ENCODE measurements around the gene ARMC8. TPM values are rescaled to one million over a fixed set of nuclear protein-coding genes. Genes with fewer than 3 reads are reported as not detected.
"Not testable (repeated sequence)": the region's sequence is repeated elsewhere in the genome, so short reads cannot be mapped to it uniquely, and the experiment has no call there.

Gene ARMC8, protein sequence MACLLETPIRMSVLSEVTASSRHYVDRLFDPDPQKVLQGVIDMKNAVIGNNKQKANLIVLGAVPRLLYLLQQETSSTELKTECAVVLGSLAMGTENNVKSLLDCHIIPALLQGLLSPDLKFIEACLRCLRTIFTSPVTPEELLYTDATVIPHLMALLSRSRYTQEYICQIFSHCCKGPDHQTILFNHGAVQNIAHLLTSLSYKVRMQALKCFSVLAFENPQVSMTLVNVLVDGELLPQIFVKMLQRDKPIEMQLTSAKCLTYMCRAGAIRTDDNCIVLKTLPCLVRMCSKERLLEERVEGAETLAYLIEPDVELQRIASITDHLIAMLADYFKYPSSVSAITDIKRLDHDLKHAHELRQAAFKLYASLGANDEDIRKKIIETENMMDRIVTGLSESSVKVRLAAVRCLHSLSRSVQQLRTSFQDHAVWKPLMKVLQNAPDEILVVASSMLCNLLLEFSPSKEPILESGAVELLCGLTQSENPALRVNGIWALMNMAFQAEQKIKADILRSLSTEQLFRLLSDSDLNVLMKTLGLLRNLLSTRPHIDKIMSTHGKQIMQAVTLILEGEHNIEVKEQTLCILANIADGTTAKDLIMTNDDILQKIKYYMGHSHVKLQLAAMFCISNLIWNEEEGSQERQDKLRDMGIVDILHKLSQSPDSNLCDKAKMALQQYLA
- total RNA-seq (2021; fragmentation: NEBNext Ultra II Directional; extraction: Animal tissue kit (Norgen Biotek cat#: 25700)), result 10 to 100 TPM; 29.0 to 37.9 (median 35.0) TPM
- long read RNA-seq, full-length matches to known transcripts, result 34 of 56 reads
- long read RNA-seq, partial matches to known transcripts, result 6 of 56 reads
- long read RNA-seq, other reads (novel, unspliced or antisense), result 16 of 56 reads

DNA sequence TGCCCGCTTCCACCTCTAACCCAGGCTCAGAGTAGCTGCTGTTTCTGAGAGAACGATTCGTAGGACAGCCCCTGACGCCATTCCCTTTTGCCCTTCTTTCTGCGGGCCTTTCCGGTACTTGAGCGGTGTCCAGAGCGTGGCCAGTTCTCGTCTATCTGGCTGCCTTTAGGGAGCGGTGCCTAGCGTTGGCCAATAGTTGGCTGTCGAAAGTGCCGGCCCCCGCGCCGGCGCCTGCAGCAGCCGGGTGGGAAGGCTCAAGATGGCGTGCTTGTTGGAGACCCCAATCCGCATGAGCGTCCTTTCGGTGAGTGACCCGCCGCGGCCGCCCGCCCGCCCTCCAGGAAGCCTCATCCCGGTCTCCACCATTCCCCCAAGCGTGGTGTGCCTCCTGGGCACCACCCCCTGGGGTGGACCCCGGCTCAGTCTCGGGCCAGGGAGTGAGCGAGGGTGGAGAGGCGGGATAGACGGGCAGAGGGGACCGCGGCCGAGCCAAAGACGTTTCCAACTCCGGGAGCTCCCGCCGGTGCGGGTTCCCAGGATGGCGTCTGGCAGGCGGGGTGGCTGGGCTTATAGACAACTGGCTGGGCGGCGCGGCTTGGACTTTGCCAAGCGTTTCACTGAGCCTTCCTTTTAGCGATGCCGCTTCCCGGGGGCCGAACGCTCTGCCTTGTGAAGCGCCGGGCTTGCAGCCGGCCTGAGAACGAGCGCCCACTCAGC lies at the start of gene ARMC8:
TSS of gene ARMC8 (plus strand) at position 6 of the 717 bp plus-strand sequence. CDS start at position 260, 254 bp downstream.
- peak within 1 kb of the TSS; percentile 98 for H3K27ac Mint-ChIP-seq
- H3K27me3 Mint-ChIP-seq (ENCODE audit: insufficient read depth), result peaks cover 12% of the 10 kb centered on the region
- peaks cover 46% of the 10 kb centered on the region for H3K4me1 Mint-ChIP-seq (ENCODE audit: low read depth)
- no peaks in the 10 kb centered on the region for H3K9me3 Mint-ChIP-seq
- H3K4me3 Mint-ChIP-seq, result peak within 1 kb of the TSS; percentile 97
- peaks cover 11% of the 10 kb centered on the region; the same call in 1 of the 2 replicates for H3K36me3 Mint-ChIP-seq (ENCODE audit: low read depth)
- TF ChIP-seq, protein P1, sequence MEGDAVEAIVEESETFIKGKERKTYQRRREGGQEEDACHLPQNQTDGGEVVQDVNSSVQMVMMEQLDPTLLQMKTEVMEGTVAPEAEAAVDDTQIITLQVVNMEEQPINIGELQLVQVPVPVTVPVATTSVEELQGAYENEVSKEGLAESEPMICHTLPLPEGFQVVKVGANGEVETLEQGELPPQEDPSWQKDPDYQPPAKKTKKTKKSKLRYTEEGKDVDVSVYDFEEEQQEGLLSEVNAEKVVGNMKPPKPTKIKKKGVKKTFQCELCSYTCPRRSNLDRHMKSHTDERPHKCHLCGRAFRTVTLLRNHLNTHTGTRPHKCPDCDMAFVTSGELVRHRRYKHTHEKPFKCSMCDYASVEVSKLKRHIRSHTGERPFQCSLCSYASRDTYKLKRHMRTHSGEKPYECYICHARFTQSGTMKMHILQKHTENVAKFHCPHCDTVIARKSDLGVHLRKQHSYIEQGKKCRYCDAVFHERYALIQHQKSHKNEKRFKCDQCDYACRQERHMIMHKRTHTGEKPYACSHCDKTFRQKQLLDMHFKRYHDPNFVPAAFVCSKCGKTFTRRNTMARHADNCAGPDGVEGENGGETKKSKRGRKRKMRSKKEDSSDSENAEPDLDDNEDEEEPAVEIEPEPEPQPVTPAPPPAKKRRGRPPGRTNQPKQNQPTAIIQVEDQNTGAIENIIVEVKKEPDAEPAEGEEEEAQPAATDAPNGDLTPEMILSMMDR (IDR thresholded peaks at IDR 0.05), result no peak
- DNase-seq, result peak; percentile 39

DNA sequence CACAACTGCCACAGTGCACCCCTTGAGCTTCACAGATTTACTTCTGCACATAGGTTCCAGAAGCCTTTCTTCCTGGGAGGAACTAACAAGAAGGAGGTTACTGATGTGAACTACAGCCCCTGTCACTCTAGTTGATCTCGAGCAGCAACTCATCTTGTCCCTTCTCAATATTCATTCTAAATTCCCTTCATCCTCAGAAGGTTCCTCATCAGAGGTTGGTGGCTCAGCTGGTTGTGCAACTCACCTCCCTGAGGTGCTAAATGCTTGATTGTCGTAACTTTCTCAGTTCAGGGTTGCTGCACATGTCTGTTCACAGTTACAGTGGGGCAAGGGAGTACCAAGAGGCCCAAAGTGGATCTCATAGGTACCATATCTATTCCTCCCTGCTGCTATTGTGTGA lies 49.2 kb upstream of the ARMC8 start:
- TF ChIP-seq, protein P1 (IDR thresholded peaks at IDR 0.05), result no peak
- peaks cover 14% of the 10 kb centered on the region for H3K4me1 Mint-ChIP-seq (ENCODE audit: low read depth)
- no peaks in the 10 kb centered on the region for H3K36me3 Mint-ChIP-seq (ENCODE audit: low read depth)

DNA sequence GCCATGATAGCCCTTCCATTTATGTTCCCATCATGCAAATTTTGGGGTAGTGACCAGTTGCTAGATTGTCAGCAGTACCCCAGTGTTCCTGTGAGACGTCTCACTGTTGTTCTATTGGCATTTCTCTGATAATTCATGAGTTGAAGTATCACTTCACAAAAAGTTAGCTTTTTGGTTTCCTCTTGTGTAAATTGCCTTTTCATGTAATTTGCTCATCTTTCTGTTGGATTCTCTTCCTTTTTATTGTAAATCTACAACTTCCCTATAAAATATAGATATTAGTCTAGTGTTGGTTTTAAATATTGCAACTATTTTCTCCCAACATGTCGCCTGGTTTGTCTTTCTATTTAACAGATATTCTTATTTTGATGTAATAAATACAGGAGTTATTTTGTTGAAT lies 47.4 kb upstream of the ARMC8 start:
- H3K9me3 Mint-ChIP-seq, result no peaks in the 10 kb centered on the region
- peaks cover 14% of the 10 kb centered on the region for H3K4me1 Mint-ChIP-seq (ENCODE audit: low read depth)
- H3K27me3 Mint-ChIP-seq (ENCODE audit: insufficient read depth), result peaks cover 10% of the 10 kb centered on the region
- no peak overlapping the region for H3K27ac Mint-ChIP-seq
- H3K36me3 Mint-ChIP-seq (ENCODE audit: low read depth), result no peaks in the 10 kb centered on the region
- TF ChIP-seq, protein P1 (IDR thresholded peaks at IDR 0.05), result no peak
- DNase-seq, result no peak
- no peak overlapping the region for H3K4me3 Mint-ChIP-seq

More for the DNA sequence above, 49.2 kb upstream of the ARMC8 start:
- no peak overlapping the region for H3K27ac Mint-ChIP-seq
- H3K4me3 Mint-ChIP-seq, result no peak overlapping the region
- no peak for DNase-seq
- H3K9me3 Mint-ChIP-seq, result no peaks in the 10 kb centered on the region
- peaks cover 16% of the 10 kb centered on the region for H3K27me3 Mint-ChIP-seq (ENCODE audit: insufficient read depth)

DNA sequence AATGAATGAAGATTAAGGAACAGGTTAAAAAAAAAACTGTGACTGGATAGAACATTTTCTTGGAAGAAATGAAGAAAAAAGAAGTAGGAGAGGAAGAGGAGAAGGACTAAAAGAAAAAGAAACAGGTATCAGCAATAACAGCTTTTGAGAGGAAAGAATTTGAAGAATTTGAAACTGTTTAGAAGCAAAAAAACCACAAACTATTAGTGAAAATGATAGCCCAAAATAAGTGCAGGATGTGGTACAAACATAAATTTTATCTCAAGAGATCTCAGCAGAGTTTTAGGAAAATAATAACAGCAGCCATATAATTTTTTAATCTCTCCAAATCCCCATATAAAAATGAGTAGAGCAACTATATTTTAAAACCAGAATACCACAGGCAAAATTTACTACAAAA lies 46.2 kb upstream of the ARMC8 start:
- peaks cover 14% of the 10 kb centered on the region for H3K4me1 Mint-ChIP-seq (ENCODE audit: low read depth)
- no peaks in the 10 kb centered on the region for H3K9me3 Mint-ChIP-seq
- H3K4me3 Mint-ChIP-seq, result peak overlapping the region; percentile 0; the same call in 1 of the 2 replicates
- H3K36me3 Mint-ChIP-seq (ENCODE audit: low read depth), result no peaks in the 10 kb centered on the region
- peaks cover 12% of the 10 kb centered on the region for H3K27me3 Mint-ChIP-seq (ENCODE audit: insufficient read depth)
- DNase-seq, result no peak
- TF ChIP-seq, protein P1 (IDR thresholded peaks at IDR 0.05), result no peak
- H3K27ac Mint-ChIP-seq, result no peak overlapping the region

DNA sequence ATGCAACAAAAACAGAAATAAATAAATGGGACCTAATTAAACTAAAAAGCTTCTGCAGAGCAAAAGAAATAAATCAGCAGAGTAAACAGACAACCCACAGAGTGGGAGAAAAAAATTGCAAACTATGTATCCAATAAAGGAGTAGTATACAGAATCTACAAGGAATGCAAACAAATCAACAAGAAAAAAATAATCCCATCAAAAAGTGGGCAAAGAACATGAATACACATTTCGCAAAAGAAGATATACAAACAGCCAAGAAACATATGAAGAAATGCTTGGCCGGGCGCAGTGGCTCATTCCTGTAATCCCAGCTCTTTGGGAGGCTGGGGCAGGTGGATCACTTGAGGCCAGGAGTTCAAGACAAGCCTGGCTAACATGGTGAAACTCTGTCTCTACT lies 44.9 kb upstream of the ARMC8 start:
- not testable (repeated sequence) for H3K9me3 Mint-ChIP-seq, H3K27ac Mint-ChIP-seq, H3K4me3 Mint-ChIP-seq

More for the DNA sequence above, 44.9 kb upstream of the ARMC8 start:
- H3K36me3 Mint-ChIP-seq (ENCODE audit: low read depth); DNase-seq: not testable (repeated sequence)
- Mint-ChIP-seq H3K4me1 (ENCODE audit: low read depth) (peaks cover 14% of the 10 kb centered on the region), H3K27me3 (ENCODE audit: insufficient read depth) (peaks cover 12% of the 10 kb centered on the region)

All from HFFc6 (cell line).